Activated CD8-positive, alpha-beta memory T cell treated with anti-CD3 and anti-CD28 coated beads, Interleukin-2, amount 50 U/mL, for 1 hour (primary cell): ENCODE measurements around the gene SMAD6.
A peak's percentile ranks its signal among the peaks of the same experiment; 100 is the strongest.
"Not testable (repeated sequence)": the region's sequence is repeated elsewhere in the genome, so short reads cannot be mapped to it uniquely, and the experiment has no call there.

ENCODE experiments used
- DNase-seq: peaks from one replicate; pipeline ENCODE4 v3.0.0-alpha.2; 2020; ENCODE audit errors: extremely low read depth

SMAD6 gene

GRCh38 chr15:66675446-66675845 lies 26.6 kb upstream of the SMAD6 start:
- no peak for DNase-seq

- DNase-seq = no peak
Observed at GRCh38 chr15:66677336-66677735, 24.7 kb upstream of the SMAD6 start.

GRCh38 chr15:66679061-66679656 lies 22.9 kb upstream of the SMAD6 start:
- no peak for DNase-seq

DNA sequence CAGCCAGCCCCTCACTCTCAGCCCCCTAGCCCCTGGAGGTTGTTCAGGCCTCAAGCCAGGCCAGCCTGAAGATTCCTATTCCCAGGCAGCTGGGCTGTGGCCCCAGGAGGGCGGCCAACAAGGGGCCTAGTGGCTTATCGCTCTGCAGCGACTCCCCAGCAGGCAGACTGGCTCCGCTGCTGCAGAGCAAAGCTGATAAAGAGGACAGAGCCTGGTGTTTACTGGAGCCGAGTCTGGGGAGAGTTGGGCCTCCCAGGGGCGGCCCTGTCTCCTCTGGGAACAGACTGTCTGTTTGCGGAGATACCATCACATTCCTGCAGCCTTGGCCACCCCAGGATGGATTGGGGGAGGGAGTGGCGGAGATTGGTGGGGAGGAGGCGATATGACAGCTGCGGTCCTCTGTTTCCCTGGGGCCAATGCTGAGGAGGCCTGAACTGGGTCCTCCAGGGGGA lies 22.4 kb upstream of the SMAD6 start:
- no peak for DNase-seq

- no peak for DNase-seq
Observed at GRCh38 chr15:66680502-66680901, 21.5 kb upstream of the SMAD6 start.

GRCh38 chr15:66681395-66681794 lies 20.6 kb upstream of the SMAD6 start:
- no peak for DNase-seq

- no peak for DNase-seq
Observed at GRCh38 chr15:66682246-66682645, 19.8 kb upstream of the SMAD6 start.

DNA sequence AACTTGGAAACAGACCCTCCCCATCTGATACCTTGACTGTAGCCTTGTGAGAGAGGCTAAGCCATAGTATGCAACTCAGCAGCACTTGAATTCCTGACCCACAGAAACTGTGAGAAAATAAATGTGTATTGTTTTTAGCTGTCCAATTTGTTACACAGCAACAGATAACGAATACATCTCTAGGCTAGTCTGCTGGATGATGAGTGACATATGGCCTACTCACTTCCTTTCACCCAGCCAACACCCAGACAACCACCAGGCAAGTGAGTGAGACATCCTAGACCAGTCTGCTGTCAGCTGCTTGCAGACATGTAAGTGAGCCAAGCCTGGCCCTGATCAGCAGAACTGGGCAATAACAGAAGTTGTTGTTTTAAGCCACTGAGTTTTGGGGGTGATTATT lies 19.2 kb upstream of the SMAD6 start:
- no peak for DNase-seq

DNA sequence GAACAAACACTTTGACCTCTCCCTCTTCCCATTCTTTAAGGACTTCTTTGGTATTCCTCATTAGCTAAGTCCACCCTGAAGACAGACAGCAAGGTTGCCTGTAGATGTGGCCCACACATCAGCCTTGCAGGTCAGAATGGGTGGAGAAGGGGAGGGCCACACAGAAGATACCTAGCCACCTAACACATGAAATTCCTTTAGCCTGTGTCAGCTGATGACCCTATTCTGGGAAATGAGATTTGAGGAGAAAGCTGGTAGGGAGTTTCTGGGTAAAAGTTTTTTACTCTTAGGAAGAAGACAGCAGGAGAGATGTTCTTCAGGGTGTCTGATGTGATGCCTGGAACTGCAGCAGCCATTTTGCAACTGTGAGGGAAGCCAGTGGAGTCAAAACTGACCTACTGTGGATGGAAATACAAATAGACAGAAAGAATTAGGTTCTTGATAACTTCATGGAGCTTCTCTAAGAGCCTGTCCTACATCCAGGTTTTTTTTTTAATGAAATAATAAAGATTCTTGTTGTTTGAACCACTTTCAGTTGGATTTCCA lies 17.8 kb upstream of the SMAD6 start:
- no peak for DNase-seq

- no peak for DNase-seq
Observed at GRCh38 chr15:66685638-66686150, 16.3 kb upstream of the SMAD6 start.

DNA sequence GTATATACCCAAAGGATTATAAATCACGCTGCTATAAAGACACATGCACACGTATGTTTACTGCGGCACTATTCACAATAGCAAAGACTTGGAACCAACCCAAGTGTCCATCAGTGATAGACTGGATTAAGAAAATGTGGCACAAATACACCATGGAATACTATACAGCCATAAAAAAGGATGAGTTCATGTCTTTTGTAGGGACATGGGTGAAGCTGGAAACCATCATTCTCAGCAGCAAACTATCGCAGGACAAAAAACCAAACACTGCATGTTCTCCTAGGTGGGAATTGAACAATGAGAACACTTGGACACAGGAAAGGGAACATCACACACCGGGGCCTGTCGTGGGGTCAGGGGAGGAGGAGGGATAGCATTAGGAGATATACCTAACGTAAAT lies 11.1 kb upstream of the SMAD6 start:
- DNase-seq = not testable (repeated sequence)

GRCh38 chr15:66691727-66692126 lies 10.3 kb upstream of the SMAD6 start:
- no peak for DNase-seq

DNA sequence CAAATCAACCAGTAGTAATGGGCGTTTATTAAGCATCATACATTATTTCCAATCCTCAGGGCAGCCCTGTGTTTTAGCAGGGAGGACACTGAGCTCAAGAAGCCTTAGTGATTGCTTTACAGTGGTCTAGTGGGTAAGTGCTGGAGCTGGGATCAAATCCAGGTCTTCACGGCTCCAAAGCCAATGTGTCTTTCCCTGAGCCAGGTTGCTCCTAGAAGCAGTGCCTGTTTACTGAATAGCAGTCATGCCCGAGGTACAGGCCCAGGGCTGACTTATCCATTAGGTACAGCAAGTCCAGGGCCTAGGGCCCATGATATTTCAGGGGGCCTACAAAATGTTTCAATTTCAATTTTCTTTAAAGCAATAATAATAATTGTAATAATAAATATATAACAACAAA lies 9.6 kb upstream of the SMAD6 start:
- DNase-seq = no peak

DNA sequence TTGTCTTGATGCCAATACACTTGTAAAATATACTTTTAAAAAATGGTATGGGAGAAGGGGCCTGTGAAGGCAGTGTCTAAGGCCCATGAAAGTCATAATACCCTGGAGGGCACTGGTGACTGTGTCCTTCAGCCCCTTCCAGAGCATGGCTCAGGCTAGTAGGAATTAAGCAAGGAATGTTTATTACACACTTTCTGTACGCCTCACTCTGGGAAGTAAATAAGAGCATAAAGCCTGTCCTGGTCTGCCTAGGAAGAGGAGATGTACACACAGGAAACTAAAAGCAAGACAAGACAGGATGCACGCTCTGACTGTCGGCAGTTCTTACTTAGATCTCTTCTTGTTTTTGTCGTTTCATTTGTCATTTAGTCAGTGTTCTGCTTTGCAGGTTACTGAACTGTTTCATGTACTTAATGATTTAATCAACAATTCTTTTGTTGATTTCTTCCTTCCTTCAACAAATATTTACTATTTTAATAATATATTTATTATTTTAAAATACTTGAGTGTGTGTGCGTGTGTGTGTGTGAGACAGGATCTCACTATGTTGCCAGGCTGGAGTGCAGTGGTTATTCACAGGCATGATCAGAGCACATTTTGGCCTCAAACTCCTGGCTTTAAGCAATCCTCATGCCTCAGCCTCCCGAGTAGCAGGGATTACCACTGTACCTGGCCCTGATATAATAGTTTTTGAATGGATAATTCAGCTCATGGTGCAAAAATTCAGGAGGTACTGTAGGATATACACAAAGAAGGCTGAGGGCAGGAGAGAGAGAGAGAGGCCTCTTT lies 9.0 kb upstream of the SMAD6 start:
- DNase-seq = no peak

GRCh38 chr15:66696770-66697169 lies 5.3 kb upstream of the SMAD6 start:
- DNase-seq = no peak

DNA sequence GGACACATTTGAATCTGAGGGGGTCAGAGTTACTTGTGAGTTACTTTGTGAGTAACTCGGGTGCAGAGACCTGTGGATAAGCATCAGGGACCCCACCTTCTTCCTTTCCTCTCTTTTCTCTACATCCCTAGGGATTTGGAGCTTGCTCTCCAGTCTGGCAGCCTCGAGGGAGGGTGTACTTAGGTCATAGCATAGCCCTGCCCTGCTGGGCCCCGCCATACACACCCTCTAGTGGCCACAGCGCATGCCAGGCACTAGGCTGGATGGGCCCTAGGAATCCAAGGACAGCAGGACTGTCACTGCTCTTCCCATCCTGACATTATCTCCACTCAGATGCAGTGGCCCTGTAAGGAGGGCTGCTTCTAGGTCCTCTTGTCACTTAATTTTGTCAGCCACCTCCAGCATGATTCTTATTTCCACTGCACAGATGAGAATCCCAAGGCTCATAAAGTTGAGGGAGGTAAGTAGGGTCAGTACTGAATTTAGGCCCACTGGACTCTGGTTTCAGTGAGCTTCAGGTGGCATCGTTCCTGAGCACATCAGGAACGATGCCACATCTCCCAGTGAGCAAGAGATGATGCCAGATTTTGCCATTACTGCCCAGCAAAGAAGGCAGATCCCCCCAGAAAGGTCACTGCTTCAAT lies 3.6 kb upstream of the SMAD6 start:
- no peak for DNase-seq

DNA sequence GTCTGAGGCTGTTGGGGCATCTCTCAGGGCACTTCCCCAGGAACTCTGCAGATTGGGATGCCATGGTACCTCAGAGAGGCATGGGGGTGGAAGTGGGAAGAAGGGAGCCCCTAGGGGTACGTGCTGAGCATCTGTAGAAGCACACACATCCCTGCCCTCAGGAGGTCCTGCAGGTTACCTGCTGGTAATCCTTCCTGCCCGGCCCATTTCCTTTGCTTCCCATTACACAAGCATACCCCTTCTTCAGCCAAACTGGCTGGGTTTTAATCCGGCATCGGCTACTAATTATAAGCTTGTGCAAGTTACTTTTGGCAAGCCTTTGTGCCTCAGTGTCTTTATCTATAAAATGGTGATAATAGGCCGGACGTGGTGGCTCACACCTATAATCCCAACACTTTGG lies 3.1 kb upstream of the SMAD6 start:
- no peak for DNase-seq

- no peak for DNase-seq
Observed at GRCh38 chr15:66700412-66700801, 1.6 kb upstream of the SMAD6 start.

DNA sequence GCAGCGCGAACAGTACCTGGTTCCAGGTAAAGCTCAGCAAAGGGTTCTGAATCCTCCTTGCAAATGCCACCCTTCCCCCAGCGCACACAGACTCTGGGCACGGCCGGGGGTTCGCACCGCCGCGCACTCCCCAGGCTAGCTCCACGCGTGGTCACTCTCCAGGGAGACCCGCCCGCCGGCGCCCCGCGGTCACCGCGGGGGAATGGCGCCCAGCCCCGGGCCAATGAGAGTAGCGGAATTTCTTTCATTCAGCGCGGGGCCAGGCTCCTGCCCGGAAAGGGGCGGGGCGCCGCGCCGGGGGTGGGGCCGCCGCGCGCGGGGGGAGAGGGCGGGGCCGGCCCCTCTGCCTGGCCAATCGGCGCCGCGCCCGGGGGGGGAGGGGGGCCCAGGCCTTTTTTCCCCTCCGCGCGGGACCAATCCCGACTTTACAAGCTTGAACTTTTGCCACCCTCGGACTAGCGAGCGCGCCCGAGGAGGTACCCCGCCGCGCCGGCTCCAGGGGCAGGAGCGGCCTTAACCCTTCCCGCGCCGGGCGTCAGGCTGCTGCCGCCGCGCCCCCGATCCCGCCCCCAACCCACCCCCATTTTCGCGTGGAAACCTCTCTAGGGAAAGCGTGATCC lies 1.1 kb upstream of the SMAD6 start:
- DNase-seq = peak; percentile 29

GRCh38 chr15:66701422-66702034 lies 508 bp upstream of the SMAD6 start:
- no peak for DNase-seq

GRCh38 chr15:66702787-66703539 lies 927 bp downstream of the SMAD6 start:
- DNase-seq = no peak
